K562 (cell line): Measurements from ENCODE around the gene AP2M1. TPM values are rescaled to one million over a fixed set of nuclear protein-coding genes. Genes with fewer than 3 reads are reported as not detected.

Experiments
- BRCA1 ChIP-seq, 2 experiments: fragments of 450-650 bp in 1 of 2; sonication (generic) in 1 of 2; formaldehyde crosslinking in 1 of 2; IDR thresholded peaks; 2 replicates each; pipeline versions ENCODE4 v1.5.0 to v1.6.1; 2017 to 2020; ENCODE audit warnings: mild to moderate bottlenecking in 1 of 2, missing genetic modification reagents in 1 of 2
- CBFA2T3 ChIP-seq: fragments of 450-650 bp; IDR thresholded peaks from 2 replicates; pipeline ENCODE4 v1.6.1; 2017
- CBX5 ChIP-seq: IDR thresholded peaks from 2 replicates; pipeline ENCODE4 v1.6.1; 2014; ENCODE audit warnings: low read depth, borderline replicate concordance
- EP400 ChIP-seq: fragments of 450-650 bp; IDR thresholded peaks from 2 replicates; pipeline ENCODE4 v1.6.1; 2017; ENCODE audit warnings: antibody characterized with exemption, mild to moderate bottlenecking, moderate library complexity
- ERF ChIP-seq: fragments of 450-650 bp; formaldehyde crosslinking; IDR thresholded peaks from 2 replicates; pipeline ENCODE4 v1.4.0; 2020; ENCODE audit warnings: mild to moderate bottlenecking, mixed read lengths
- IRF2 ChIP-seq: sonication (generic); formaldehyde crosslinking; IDR thresholded peaks from 2 replicates; pipeline ENCODE4 v1.8.1; 2022; ENCODE audit warnings: mild to moderate bottlenecking, missing genetic modification reagents
- KAT8 ChIP-seq: fragments of 450-650 bp; IDR thresholded peaks from 2 replicates; pipeline ENCODE4 v1.6.1; 2016; ENCODE audit warnings: low read depth, mild to moderate bottlenecking
- PCBP2 ChIP-seq: fragments of 200-400 bp; formaldehyde crosslinking; IDR thresholded peaks from 2 replicates; pipeline ENCODE4 v1.6.1; 2018; ENCODE audit warnings: low read length, low read depth, mild to moderate bottlenecking, moderate library complexity; ENCODE audit not compliant: poor library complexity, severe bottlenecking
- PTTG1 ChIP-seq: fragments of 450-650 bp; IDR thresholded peaks from 2 replicates; pipeline ENCODE4 v1.6.1; 2016; ENCODE audit warnings: low read depth, mild to moderate bottlenecking, missing genetic modification characterization, missing compliant biosample characterization
- SIX5 ChIP-seq, 2 experiments: IDR thresholded peaks; 2 replicates each; pipeline ENCODE4 v1.6.1; 2011; ENCODE audit warnings: low read length in 2 of 2, borderline replicate concordance in 1 of 2, low read depth in 1 of 2, mild to moderate bottlenecking in 1 of 2, moderate library complexity in 1 of 2; ENCODE audit not compliant: insufficient read depth in 1 of 2
- TFAM ChIP-seq: fragments of 250-450 bp; sonication (Bioruptor Pico); conservative IDR thresholded peaks from 2 replicates; pipeline ENCODE4 v1.5.0; 2021; ENCODE audit warnings: mild to moderate bottlenecking, moderate library complexity
- ZNF12 ChIP-seq: sonication (generic); formaldehyde crosslinking; IDR thresholded peaks from 2 replicates; pipeline ENCODE4 v1.4.0; 2020; ENCODE audit warnings: mild to moderate bottlenecking, missing genetic modification reagents
- ZNF124 ChIP-seq: sonication (generic); formaldehyde crosslinking; IDR thresholded peaks from 2 replicates; pipeline ENCODE4 v1.8.1; 2022; ENCODE audit warnings: missing genetic modification reagents
- ZNF780A ChIP-seq: fragments of 250-450 bp; sonication (Bioruptor Pico); IDR thresholded peaks from 2 replicates; pipeline ENCODE4 v1.5.0; 2021; ENCODE audit warnings: mild to moderate bottlenecking
- polyA plus RNA-seq, 8 experiments: library from polyadenylated mRNA; depleted of rRNA in 4 of 8; stranded (reverse) in 5 of 8; unstranded in 3 of 8; fragments of >200 nt; fragmentation: Nextera tagmentation in 2 of 8; fragmentation: Illumina TruSeq in 1 of 8; extraction: Ambion mirVana in 2 of 8; extraction: Trizol in 1 of 8; gene quantifications; 2 replicates each; pipeline versions ENCODE4 v1.2.1 to v1.2.3, GENCODE V29; 2011 to 2014; ENCODE audit warnings: inconsistent platforms in 1 of 8, missing spikeins in 1 of 8
- total RNA-seq, 7 experiments: library from RNA; depleted of rRNA in 6 of 7; stranded (reverse); fragments of >200 nt in 6 of 7; fragmentation: Illumina TruSeq in 2 of 7; extraction: Trizol in 2 of 7; gene quantifications; 2 replicates each; pipeline versions ENCODE4 v1.2.1 to v1.2.3, GENCODE V29; 2011 to 2021; ENCODE audit warnings: low replicate concordance in 1 of 7
- TF ChIP-seq, protein P1 (sequence below), 2 experiments: IDR thresholded peaks; 2 replicates each; pipeline ENCODE4 v1.6.1; 2012; ENCODE audit warnings: improper control_type of control experiment in 2 of 2, low read depth in 2 of 2, low read length in 2 of 2, borderline replicate concordance in 1 of 2
- TF ChIP-seq, protein P2 (sequence below), 2 experiments: fragments of 150-350 bp in 1 of 2; IDR thresholded peaks; 2 replicates each; pipeline ENCODE4 v1.6.1; 2012 to 2016; ENCODE audit warnings: low read depth in 2 of 2, low read length in 2 of 2, mild to moderate bottlenecking in 1 of 2, moderate library complexity in 1 of 2
- TF ChIP-seq, protein P3 (sequence below): sonication (generic); formaldehyde crosslinking; IDR thresholded peaks from 2 replicates; pipeline ENCODE4 v1.9.0; 2022; ENCODE audit warnings: mild to moderate bottlenecking, missing genetic modification reagents
- TF ChIP-seq, protein P4 (sequence below): sonication (generic); formaldehyde crosslinking; IDR thresholded peaks from 2 replicates; pipeline ENCODE4 v1.8.0; 2022; ENCODE audit warnings: mild to moderate bottlenecking, missing genetic modification reagents

The AP2M1 gene
- total and polyA plus RNA-seq, 9 of the 15 experiments (the other 6 are each of a cell fraction or from before 2014, with no cell fraction given) = 118 to 505 (median 296) TPM

DNA sequence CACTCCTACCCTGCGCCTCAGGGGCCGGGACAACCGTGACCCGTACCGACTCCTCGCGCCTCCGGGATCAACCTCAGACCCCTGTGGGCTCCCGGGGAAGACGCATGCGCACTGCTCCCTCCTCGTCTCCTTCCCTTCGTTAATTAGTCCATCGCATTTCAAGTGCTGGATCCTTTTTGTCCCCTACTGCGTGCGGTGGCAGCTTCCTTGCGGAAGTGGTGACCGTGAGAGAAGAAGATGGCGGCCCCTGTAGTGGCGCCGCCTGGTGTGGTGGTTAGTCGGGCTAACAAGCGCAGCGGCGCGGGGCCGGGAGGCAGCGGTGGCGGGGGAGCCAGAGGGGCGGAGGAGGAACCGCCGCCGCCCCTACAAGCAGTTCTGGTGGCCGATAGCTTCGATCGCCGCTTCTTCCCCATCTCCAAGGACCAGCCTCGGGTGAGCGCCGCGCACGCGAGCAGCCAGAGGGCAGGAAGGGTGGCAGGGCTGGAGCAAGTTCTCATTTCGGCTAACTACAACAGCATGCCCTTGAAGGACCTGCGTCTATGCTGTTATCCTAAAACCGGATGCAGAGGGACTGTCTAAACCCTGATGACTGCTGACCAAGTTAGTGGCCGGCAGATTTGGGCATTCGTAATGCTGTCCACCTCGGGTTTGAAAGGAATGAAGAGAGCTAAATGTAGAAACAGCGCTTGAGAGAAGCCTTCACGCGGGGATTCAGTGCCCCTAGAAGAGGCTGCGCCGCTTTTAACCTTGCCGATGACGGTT lies 39.3 kb upstream of the AP2M1 start, which contains the start of gene EIF2B5 (continued):
- TF ChIP-seq ZNF124 (no peak), IRF2 (CRISPR knock-in tag) (no peak), ZNF780A (CRISPR knock-in tag) (no peak), ERF (CRISPR knock-in tag) (peak; percentile 75; the same call in 1 of the 2 replicates), EP400 (peak; percentile 96), BRCA1 (IDR thresholded peaks at IDR 0.05) (no peak), BRCA1 (CRISPR knock-in tag; IDR thresholded peaks at IDR 0.05) (no peak), PTTG1 (tag) (no peak), ZNF12 (CRISPR knock-in tag) (0 out of 2 replicates have a peak, but pooled peaks have one; percentile 20), PCBP2 (no peak), KAT8 (no peak), TFAM (CRISPR knock-in tag) (no peak), CBFA2T3 (no peak), CBX5 (no peak), SIX5 (IDR thresholded peaks at IDR 0.05; ENCODE audit: borderline replicate concordance in 1 of 2, insufficient read depth in 1 of 2, low read depth in 1 of 2, low read length in 2 of 2) (peak; percentile 41 to 44; a peak in 3 of 4 replicates)
- TF ChIP-seq, protein P1, sequence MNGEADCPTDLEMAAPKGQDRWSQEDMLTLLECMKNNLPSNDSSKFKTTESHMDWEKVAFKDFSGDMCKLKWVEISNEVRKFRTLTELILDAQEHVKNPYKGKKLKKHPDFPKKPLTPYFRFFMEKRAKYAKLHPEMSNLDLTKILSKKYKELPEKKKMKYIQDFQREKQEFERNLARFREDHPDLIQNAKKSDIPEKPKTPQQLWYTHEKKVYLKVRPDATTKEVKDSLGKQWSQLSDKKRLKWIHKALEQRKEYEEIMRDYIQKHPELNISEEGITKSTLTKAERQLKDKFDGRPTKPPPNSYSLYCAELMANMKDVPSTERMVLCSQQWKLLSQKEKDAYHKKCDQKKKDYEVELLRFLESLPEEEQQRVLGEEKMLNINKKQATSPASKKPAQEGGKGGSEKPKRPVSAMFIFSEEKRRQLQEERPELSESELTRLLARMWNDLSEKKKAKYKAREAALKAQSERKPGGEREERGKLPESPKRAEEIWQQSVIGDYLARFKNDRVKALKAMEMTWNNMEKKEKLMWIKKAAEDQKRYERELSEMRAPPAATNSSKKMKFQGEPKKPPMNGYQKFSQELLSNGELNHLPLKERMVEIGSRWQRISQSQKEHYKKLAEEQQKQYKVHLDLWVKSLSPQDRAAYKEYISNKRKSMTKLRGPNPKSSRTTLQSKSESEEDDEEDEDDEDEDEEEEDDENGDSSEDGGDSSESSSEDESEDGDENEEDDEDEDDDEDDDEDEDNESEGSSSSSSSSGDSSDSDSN (IDR thresholded peaks at IDR 0.05; ENCODE audit: borderline replicate concordance in 1 of 2, low read depth in 2 of 2, low read length in 2 of 2) = peak; percentile 92 to 94
- TF ChIP-seq, protein P2, sequence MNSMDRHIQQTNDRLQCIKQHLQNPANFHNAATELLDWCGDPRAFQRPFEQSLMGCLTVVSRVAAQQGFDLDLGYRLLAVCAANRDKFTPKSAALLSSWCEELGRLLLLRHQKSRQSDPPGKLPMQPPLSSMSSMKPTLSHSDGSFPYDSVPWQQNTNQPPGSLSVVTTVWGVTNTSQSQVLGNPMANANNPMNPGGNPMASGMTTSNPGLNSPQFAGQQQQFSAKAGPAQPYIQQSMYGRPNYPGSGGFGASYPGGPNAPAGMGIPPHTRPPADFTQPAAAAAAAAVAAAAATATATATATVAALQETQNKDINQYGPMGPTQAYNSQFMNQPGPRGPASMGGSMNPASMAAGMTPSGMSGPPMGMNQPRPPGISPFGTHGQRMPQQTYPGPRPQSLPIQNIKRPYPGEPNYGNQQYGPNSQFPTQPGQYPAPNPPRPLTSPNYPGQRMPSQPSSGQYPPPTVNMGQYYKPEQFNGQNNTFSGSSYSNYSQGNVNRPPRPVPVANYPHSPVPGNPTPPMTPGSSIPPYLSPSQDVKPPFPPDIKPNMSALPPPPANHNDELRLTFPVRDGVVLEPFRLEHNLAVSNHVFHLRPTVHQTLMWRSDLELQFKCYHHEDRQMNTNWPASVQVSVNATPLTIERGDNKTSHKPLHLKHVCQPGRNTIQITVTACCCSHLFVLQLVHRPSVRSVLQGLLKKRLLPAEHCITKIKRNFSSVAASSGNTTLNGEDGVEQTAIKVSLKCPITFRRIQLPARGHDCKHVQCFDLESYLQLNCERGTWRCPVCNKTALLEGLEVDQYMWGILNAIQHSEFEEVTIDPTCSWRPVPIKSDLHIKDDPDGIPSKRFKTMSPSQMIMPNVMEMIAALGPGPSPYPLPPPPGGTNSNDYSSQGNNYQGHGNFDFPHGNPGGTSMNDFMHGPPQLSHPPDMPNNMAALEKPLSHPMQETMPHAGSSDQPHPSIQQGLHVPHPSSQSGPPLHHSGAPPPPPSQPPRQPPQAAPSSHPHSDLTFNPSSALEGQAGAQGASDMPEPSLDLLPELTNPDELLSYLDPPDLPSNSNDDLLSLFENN (IDR thresholded peaks at IDR 0.05; ENCODE audit: low read depth in 2 of 2, low read length in 2 of 2) = peak in 1 of 2 experiments; percentile 68; a peak in 1 of 4 replicates
- TF ChIP-seq, protein P3, sequence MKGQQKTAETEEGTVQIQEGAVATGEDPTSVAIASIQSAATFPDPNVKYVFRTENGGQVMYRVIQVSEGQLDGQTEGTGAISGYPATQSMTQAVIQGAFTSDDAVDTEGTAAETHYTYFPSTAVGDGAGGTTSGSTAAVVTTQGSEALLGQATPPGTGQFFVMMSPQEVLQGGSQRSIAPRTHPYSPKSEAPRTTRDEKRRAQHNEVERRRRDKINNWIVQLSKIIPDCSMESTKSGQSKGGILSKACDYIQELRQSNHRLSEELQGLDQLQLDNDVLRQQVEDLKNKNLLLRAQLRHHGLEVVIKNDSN (CRISPR knock-in tag) = no peak
- TF ChIP-seq, protein P4, sequence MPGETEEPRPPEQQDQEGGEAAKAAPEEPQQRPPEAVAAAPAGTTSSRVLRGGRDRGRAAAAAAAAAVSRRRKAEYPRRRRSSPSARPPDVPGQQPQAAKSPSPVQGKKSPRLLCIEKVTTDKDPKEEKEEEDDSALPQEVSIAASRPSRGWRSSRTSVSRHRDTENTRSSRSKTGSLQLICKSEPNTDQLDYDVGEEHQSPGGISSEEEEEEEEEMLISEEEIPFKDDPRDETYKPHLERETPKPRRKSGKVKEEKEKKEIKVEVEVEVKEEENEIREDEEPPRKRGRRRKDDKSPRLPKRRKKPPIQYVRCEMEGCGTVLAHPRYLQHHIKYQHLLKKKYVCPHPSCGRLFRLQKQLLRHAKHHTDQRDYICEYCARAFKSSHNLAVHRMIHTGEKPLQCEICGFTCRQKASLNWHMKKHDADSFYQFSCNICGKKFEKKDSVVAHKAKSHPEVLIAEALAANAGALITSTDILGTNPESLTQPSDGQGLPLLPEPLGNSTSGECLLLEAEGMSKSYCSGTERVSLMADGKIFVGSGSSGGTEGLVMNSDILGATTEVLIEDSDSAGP (CRISPR knock-in tag) = peak; percentile 72; the same call in 1 of the 2 replicates
